HG03432 (cell line): ENCODE results near the gene KLHL14.

Experiments
- ATAC-seq: cut with Tn5 transposase; IDR thresholded peaks from one replicate; pipeline ENCODE4 v1.9.1; 2021; ENCODE audit warnings: mild to moderate bottlenecking, moderate library complexity; ENCODE audit not compliant: unreplicated experiment

Gene KLHL14

DNA sequence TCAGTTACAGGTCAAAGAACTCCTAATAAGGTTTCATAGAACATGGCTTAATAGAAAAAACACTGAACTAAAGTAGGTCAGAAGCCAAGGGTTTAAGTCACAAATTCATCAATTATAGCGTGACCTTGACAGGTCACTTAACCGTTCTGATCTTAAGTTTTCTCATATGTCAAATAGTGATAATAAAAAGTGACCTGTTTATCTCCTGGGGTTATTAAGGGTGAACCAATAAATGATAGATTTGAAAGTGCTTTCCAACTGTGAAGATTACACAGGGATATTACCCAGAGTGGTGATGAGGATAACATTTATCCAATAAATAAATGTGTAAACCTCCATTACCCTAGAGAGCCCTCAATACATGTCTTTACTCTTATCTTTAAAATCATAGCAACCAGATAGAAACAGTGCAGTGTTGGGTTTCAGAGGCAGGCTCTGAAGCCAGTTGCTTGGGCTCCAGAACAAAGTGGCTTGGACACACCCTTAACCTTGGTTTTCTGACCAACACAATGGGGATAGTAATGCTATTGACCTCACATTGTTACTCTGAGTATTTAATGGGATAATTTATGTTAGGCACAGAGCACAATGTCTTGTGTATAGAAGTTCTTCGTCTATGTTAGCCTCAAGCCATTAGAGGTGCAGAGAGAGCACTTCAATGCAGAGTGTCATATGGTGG lies 48.6 kb downstream of the KLHL14 start:
- no peak for ATAC-seq

DNA sequence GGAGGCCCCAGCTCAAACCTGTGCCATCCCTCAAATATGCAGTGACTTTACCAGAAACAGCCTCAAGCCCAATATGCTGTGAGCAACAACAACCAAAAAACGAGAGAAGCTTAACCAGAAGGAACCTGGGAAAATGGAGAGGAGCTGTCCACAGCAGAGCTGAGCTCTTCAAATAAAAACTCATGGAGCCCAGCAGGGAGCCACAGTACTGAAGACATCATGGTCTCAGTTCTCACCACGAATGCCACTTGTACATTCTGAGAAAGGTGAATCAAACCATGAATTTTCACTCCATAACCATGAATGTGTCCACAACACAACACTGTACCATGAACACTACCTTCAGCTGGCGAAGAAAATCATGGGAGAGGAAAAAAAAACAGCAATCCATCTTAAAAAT lies 50.5 kb downstream of the KLHL14 start:
- ATAC-seq, result no peak

DNA sequence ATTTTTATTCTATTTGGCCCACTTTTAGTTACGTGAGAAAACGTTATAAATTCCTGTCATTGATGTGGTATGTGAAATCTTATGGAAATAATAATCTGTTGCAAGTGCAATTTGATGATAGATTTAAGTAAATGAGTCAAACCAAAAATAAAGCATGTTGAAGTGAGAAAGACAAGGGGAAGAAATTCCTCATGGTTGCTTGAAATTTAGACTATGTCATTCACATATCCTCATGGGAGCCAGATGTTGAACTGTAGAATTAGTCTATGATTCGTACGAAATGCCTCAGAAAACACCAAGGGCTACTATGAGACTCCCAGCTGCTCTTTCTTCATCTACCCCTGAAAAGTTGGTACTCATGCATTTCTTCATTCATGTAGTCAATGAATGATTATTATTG lies 55.7 kb downstream of the KLHL14 start:
- ATAC-seq, result no peak

DNA sequence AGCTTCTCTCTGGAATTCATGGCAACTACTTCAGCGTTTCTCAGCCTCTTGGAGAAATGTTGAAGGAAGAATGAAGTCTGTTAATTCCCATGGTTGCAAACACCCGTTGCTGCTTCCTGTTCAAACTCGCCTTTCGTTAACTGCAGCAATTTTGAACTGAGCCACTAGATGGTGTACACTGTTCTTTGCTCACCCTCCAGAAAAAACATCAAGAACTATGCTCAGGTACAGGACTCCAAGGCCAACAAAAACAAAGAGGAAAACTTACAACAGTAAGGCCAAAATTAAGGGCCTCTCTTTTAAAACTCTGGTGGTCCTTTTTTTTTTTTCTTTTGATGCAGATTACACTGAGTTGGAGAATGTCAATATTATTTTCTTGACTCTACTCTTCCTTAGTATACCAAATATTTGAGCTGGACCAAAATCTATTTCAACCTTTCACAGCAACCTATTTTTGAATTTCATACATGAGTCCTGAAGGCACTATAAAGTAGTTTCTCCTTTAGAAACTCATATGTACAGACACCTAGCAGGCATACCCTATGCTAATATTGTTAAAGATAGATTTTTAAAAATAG lies 58.2 kb downstream of the KLHL14 start:
- peak; percentile 100 for ATAC-seq

DNA sequence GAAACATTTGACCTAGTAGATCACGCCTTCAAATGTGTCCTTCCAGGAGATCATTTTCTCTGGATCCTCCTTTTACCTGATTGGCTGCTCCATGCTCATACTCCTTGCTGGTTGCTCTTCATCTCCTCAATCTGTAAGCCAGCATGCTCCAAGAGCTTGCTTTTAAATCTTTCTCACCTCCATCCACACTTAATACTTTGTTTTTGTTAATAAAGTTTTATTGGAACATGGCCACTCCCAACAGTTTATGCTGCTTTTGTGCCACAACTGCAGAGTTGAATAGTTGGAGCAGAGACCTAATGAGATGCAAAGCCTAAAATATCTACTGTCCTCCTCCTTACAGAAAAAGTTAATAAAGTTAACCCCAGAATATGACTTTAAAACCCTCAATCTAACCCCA lies 60.0 kb downstream of the KLHL14 start:
- ATAC-seq, result no peak

DNA sequence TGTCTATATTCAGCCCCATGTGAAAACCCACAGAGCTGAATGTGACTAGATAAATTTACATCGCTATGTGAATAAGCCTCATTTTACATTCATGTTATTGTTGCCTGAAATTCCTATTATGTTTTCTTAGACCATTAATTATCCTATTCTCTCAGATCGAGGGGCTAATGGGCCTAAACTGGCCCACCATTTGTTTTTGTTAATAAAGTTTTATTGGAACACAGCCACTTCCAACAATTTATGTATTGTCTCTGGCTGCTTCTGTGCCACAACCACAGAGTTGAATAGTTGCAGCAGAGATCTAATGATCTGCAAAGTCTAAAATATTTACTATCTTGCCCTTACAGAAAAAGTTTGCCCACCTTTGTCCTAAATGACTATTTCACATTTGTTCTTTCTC lies 61.0 kb downstream of the KLHL14 start:
- ATAC-seq, result no peak

DNA sequence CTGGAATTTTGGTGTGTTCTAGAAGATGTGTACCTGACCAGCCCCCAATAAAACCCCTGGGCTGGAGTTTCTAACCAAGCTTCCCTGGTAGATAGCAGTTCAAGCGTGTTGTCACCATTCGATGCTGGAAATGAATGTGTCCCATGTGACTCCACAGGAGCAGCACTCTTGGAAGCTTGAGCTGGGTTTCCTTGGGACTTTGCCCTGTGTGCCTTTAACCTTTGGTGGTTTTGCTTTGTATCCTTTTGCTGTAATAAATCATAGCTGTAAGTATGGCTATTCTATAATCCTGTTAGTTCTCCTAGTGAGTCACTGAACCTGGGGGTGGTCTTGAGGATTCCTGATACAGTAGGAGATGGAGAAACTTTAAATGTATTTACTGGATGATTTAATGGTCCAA lies 65.2 kb downstream of the KLHL14 start:
- no peak for ATAC-seq

DNA sequence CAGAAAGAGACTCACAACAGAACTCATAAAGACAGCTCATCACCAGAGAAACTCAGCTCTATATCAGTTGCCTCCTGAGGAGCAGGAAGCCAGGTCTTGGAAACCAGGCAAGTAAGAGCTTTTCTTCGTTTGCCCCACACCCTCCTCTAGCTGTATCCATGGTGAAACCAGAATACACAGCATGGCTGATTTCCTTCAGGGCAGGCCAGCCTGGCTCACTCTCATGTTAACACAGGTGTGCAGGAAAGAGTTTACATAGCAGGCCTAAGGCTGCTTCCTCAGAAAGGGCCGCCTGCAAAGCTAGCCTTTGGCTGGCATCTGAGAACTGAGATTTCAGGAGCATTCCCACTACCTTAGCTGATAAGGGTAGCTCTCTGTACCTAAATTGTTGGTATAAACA lies 65.7 kb downstream of the KLHL14 start:
- no peak for ATAC-seq

DNA sequence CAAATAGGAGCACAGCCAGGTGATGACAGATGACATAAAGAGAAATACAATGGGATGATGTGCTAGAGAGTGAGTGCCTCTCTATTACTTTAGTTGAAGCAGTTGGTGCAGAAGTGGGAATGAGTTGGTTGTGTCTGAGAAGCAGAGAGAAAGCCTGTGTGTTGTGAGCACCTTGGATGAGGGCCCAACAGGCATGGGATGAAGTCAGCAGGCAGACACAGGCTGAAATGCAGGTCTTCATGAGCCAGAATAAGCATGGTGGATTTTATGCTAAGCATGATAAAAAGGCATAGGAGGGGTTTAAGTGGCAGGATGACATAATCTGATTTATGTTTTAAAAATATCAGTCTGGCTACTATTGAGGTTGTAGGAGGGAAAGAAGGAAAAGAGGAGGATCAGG lies 71.5 kb downstream of the KLHL14 start:
- ATAC-seq, result no peak

DNA sequence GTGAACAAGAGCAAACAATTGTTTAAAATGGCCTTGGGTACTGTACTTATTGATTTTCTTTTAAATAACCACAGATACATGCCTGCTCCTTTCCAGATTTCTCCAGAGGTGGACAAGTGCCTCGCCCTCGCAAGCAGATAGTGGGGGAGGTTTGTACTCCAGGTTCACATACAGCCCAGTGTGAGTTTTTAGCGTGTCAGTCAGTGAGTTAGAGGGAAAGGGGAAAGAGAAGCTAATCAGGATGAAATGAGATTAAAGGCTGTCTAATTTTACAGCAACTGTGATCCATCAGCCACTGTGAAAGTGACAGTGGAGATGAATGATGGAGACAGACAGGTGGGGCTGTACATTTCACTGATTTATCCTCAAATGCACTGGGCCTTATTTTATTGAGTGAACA lies 74.7 kb downstream of the KLHL14 start:
- no peak for ATAC-seq

DNA sequence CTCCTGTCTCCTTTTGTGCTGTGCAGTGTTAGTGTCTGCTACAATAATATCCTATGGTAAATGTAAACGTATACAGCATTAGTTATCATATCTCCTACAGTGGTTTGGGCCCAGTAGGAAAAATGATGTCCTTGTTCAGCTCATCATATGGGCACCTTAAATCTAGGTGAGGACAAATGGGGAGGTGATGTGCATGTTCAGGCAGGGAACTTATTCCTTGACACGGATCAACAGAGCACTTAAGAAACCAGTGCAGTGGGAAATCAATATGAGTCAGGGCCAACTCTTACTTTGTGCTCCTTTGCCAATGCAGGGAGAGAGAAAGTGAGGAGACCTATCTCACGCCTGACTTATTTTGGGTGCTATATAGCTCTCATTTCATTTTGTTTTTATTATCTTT lies 76.4 kb downstream of the KLHL14 start:
- ATAC-seq, result no peak

DNA sequence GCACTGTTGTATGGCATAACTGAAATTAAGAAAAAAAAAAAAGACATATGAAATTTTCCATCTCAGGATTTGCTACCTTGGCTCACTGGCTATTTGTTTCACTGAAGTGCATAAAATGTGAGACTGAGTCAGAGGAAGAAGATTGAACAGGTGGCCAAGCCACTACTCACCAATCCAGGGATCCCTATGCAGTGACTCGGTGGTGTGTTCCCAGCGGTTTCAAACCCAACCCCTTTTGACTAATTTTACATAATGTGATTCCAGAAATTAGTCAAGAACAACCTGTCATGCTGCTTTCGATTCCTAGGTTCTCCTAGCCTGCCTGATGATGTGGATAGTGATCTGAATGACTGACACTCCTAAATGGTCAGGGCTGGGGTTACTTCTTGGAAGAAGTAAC lies 77.3 kb downstream of the KLHL14 start:
- ATAC-seq, result no peak

DNA sequence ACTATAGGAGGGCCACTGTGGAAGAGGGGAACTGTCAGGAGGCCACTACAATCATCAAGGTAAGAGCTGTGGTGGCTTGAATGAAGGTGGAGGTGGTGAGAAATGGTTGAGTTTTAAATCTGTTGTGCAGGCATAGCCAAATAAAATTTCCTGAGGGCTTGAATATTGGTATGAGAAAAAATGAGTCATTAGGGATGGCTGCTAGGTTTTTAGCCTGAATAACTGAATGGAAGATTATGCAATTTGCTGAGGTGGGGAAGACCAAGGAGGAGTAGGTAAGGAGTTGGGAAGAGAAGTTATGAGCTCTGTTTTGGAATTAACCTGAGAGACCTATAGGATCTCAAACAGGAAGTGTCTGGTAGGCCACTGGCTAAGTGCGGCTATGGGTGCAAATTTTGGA lies 84.0 kb downstream of the KLHL14 start:
- no peak for ATAC-seq

DNA sequence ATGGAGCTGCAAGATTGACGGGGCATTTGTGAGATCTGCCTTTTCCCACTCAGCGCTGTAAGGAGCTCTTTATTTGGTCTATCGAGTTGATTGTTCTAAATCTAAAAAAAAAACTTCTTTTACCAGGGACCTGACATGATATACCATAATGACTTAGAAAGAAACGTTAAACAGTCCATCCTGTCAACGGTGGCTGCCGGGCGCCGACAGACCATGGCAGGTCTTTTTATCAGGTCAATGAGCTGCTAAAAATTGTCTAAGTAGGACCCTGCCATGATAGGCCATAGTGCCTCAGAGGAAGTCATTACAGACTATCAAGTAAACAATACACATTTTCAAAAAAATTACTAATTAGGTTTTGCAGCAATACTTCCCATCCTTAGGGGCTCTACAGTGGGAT lies 87.9 kb downstream of the KLHL14 start:
- ATAC-seq, result no peak

DNA sequence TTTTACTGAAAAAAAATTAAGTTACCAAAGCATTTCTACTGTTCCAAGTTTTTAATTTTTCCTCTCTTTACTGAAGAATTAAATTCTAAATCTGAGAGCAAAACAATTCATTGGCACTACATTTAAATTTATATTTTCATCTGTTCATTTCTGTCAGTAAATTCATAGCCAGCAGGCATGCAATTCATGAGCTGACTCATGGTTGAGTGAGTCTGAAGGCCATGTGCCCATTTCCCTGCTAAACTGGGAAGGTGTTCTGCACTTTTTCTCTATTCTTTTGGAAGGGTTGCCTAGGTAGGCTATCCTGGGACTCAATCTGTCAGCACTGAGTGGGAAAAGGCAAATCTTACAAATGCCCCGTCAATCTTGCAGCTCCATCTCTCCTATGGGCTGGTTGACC lies 88.7 kb downstream of the KLHL14 start:
- no peak for ATAC-seq

DNA sequence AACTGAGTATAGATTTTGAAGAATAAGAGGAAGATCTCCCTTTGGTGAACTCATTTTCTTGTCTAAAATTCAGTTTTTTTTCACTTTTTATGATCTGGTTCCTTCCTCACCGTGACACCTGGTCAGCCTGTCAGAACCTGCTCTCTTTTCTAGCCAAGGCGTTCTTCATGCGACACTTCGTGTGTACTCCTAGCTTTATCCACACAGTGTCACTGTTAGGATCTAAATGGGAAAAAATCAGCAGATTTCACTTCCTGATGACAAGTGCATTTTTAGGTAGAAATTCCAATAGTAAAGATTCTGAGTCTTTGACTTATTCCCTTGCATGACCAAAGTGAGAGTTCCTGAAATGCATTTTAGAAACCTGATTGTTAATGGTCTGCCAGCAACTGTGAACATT lies 89.8 kb downstream of the KLHL14 start:
- no peak for ATAC-seq

DNA sequence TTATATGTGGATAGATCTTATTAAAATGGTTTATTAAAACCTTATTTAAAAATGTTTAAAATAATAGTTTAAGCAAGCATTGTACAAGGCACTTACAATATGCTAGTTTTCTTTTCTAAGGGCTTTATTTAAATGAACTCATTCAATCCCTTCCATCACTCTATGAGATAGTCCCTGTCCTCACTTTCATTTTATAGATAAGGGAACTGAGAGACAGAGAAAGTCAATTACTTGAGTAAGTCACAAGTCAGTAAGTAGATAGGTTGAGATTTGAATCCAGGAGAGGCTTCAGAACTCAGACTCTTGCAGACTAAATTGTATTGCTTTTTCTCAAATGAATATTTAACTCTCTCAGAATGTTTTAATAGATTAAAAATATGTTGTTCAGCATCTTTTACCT lies 95.2 kb downstream of the KLHL14 start:
- ATAC-seq, result no peak

DNA sequence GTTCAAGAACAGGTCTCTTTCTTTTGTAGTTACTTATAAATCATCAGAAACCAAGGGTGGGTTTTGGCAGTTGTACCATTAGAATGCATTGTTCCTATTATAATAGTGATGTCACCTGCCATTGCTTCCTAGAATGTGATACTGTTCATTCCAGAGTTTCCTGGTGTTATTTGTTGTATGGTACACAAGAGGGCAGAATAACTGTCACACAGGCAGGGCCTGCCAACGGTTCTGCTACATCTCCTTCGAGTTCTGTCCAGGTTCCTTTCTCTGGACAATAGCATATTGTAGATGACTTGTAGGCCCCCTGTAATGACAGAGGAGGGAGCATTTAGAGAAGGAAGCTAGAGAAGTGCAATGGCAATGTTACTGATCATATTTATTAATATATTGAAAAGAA lies 98.3 kb downstream of the KLHL14 start:
- no peak for ATAC-seq

DNA sequence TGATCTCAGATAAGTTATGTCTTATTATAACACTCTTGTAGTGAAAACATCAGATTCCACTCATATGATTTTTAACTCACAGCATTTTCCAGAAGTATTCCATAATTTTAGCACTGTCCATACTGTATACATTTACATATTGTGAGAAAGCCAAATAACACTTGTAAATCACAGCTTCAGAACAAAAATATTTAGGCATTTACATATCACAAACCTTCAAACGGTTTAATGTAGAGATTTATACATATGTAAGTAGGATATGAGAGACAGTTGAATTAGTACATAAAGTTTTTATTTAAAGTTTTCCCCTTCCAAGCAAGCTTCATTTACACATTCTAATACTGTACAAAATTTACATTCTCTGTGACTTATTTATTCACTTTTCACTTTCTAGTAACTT lies 100.4 kb downstream of the KLHL14 start:
- ATAC-seq, result no peak

DNA sequence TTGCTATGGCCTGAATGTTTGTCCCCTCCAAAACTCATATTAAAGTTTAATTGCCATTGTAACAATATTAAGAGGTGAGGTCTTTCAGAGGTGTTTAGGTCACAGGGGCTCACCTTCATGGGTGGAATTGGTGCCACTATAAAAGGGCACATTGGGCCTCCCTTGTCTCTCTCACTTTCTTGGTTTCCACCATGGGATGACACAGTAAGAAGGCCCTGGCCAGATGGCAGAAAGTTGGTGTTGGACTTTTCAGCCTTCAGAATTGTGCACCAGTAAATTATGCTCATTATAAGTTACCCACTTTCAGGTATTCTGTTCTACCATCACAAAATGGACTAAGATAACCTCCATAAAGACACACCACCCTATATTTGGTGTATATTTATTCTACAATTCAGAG lies 102.1 kb downstream of the KLHL14 start:
- no peak for ATAC-seq

DNA sequence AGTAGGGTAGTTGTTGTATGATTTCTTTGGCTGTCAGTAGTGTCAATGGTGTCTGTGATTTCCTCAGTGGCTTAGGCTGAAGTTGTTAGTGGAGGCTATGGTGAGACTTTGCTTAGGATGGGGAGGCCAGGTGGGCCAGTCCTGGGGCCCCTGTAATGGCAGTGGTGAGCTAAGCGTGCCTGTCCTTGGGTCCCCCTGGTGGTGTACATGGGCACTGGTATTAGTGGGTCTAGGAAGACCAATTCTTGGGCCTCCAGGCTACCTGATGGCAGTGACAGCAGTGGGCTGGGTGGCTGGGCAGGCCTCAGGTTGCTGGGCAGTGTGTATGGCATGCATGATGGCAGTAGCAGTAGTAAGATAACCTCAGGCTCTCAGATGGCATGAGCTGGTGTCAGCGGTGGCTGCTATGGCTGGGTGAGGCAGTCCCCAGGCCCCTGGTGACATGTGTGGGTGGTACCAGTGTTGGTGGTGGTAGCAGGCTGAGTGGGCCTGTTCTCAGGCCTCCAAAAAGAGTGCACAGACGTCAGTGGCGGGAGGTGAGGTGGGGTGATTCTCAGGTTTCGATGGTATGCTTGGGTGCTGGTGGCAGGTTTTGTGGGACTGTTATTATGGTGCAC lies 103.2 kb downstream of the KLHL14 start:
- no peak for ATAC-seq

DNA sequence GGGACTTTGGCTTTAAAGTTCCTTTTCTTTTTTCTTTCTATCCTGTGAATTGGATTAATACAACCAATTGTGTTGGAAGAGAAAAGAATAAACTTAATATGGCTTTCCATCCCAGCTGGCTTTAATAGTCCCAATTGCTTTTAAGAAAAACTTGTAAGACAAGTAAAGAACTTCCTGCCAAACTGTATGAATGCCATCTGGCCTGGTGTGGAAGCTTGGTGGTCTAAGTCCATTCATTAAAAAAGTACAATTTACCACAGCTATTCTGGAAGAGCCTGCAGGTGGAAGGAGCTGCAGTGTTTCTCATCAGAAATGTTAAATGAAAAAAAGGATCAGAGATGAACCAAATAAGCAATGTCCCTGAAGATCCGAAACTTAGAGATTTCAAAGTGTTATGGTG lies 103.9 kb downstream of the KLHL14 start:
- no peak for ATAC-seq
